H1 (cell line): ENCODE data around the gene MAP3K10. TPM values are rescaled to one million over a fixed set of nuclear protein-coding genes. Genes with fewer than 3 reads are reported as not detected.
A peak's percentile ranks its signal among the peaks of the same experiment; 100 is the strongest.

Experiments
- CTCF ChIA-PET: fragments of 300-600 bp; sonication (Branson Sonifier 250); formaldehyde crosslinking; loops from one replicate; lab custom pipeline; 2021; ENCODE audit not compliant: partially characterized antibody; lab: Charles Lee
- POLR2A ChIA-PET: fragments of 300-600 bp; sonication (Branson Sonifier 250); formaldehyde crosslinking; loops from one replicate; lab custom pipeline; 2021; ENCODE audit warnings: inconsistent platforms; ENCODE audit not compliant: partially characterized antibody; lab: Charles Lee
- DNase-seq, 2 experiments: peaks; one replicate each; pipeline versions ENCODE4 v3.0.0 to v3.0.0-alpha.2; 2010 to 2022; ENCODE audit warnings: low spot score in 2 of 2, low read depth in 1 of 2, mixed read lengths in 1 of 2
- FAIRE-seq: peaks from 2 replicates; lab custom pipeline; 2011; peaks lifted over from hg19 to GRCh38; lab: Jason Lieb, UNC
- H2AFZ ChIP-seq: 2 replicates; pipeline ENCODE4 v1.8.1; 2012; ENCODE audit warnings: low read length, inconsistent platforms
- H2AK5ac ChIP-seq: 2 replicates; pipeline ENCODE4 v1.6.1; 2013; ENCODE audit warnings: low read depth, low read length
- H2BK120ac ChIP-seq: replicated peaks from 2 replicates; pipeline ENCODE3; 2013; ENCODE audit warnings: low read depth, low read length, inconsistent platforms
- H2BK12ac ChIP-seq: 2 replicates; pipeline ENCODE4 v1.6.1; 2013; ENCODE audit warnings: low read depth, low read length
- H2BK15ac ChIP-seq: 2 replicates; pipeline ENCODE4 v1.6.1; 2013; ENCODE audit warnings: low read length
- H2BK20ac ChIP-seq: 2 replicates; pipeline ENCODE4 v1.6.1; 2013; ENCODE audit warnings: low read length
- H2BK5ac ChIP-seq: 2 replicates; pipeline ENCODE4 v1.6.1; 2013; ENCODE audit warnings: low read depth, low read length
- H3K14ac ChIP-seq: 2 replicates; pipeline ENCODE4 v1.6.1; 2013; ENCODE audit warnings: inconsistent platforms; ENCODE audit not compliant: insufficient read length
- H3K18ac ChIP-seq: 2 replicates; pipeline ENCODE4 v1.6.1; 2013; ENCODE audit warnings: low read length; ENCODE audit errors: extremely low read depth
- H3K23ac ChIP-seq: 2 replicates; pipeline ENCODE4 v1.6.1; 2013; ENCODE audit warnings: inconsistent platforms; ENCODE audit not compliant: insufficient read length
- H3K23me2 ChIP-seq: 2 replicates; pipeline ENCODE4 v1.6.1; 2013; ENCODE audit warnings: low read depth, low read length
- H3K27ac ChIP-seq: 2 replicates; pipeline ENCODE4 v1.6.1; 2011; ENCODE audit warnings: low read depth, low read length, inconsistent platforms
- H3K27me3 ChIP-seq, 4 experiments: replicated peaks in 1 of 4; 1 replicate in 1 of 4; 2 replicates in 3 of 4; pipeline versions ENCODE4 v1.6.1 to v1.8.1; 2011 to 2013; ENCODE audit warnings: low read length in 3 of 4, mild to moderate bottlenecking in 3 of 4, inconsistent platforms in 2 of 4, mixed read lengths in 2 of 4, moderate library complexity in 1 of 4; ENCODE audit not compliant: control insufficient read depth in 3 of 4, insufficient read depth in 3 of 4; ENCODE audit errors: extremely low read depth in 1 of 4
- H3K36me3 ChIP-seq, 4 experiments: 2 replicates each; pipeline versions ENCODE4 v1.6.1 to v1.8.1; 2011 to 2013; ENCODE audit warnings: mild to moderate bottlenecking in 4 of 4, low read length in 3 of 4, moderate library complexity in 2 of 4, control low read depth in 1 of 4, inconsistent platforms in 1 of 4; ENCODE audit not compliant: insufficient read depth in 4 of 4, control insufficient read depth in 2 of 4
- H3K4ac ChIP-seq: replicated peaks from 2 replicates; pipeline ENCODE3; 2013; ENCODE audit warnings: low read length, low read depth, mixed read lengths, inconsistent platforms; ENCODE audit not compliant: insufficient read length
- H3K4me1 ChIP-seq, 4 experiments: replicated peaks in 1 of 4; 1 replicate in 1 of 4; 2 replicates in 3 of 4; pipeline versions ENCODE4 v1.6.1 to v1.8.1; 2011 to 2013; ENCODE audit warnings: low read length in 3 of 4, inconsistent platforms in 2 of 4, mixed read lengths in 1 of 4; ENCODE audit not compliant: insufficient read depth in 4 of 4, control insufficient read depth in 3 of 4
- H3K4me2 ChIP-seq, 2 experiments: 2 replicates each; pipeline versions ENCODE4 v1.6.1 to v1.8.1; 2011 to 2013; ENCODE audit warnings: low read depth in 2 of 2, low read length in 2 of 2, control low read depth in 1 of 2, inconsistent platforms in 1 of 2, mild to moderate bottlenecking in 1 of 2; ENCODE audit not compliant: insufficient read depth in 1 of 2
- H3K4me3 ChIP-seq, 4 experiments: fragments of 200-600, 300-600 bp in 1 of 4; sonication (generic), shearing (Covaris generic), sonication (Bioruptor Twin) in 1 of 4; 2 replicates each; pipeline versions ENCODE4 v1.5.1 to v1.8.1; 2011 to 2016; ENCODE audit warnings: low read length in 4 of 4, low read depth in 3 of 4, control low read depth in 2 of 4, inconsistent platforms in 2 of 4, mild to moderate bottlenecking in 2 of 4, mixed read lengths in 1 of 4, moderate library complexity in 1 of 4; ENCODE audit not compliant: insufficient read depth in 2 of 4; ENCODE audit errors: extremely low read depth in 1 of 4
- H3K56ac ChIP-seq: replicated peaks from 2 replicates; pipeline ENCODE3; 2013; ENCODE audit warnings: low read depth, mild to moderate bottlenecking, mixed read lengths, low read length, inconsistent platforms; ENCODE audit not compliant: insufficient read length
- H3K79me1 ChIP-seq: 2 replicates; pipeline ENCODE4 v1.6.1; 2013; ENCODE audit warnings: low read depth, low read length, control low read depth
- H3K79me2 ChIP-seq, 2 experiments: 2 replicates each; pipeline versions ENCODE4 v1.6.1 to v1.8.1; 2012 to 2013; ENCODE audit warnings: low read length in 2 of 2, mild to moderate bottlenecking in 2 of 2, inconsistent platforms in 1 of 2; ENCODE audit not compliant: insufficient read depth in 2 of 2, control insufficient read depth in 1 of 2
- H3K9ac ChIP-seq, 4 experiments: replicated peaks in 1 of 4; 1 replicate in 1 of 4; 2 replicates in 3 of 4; pipeline versions ENCODE4 v1.6.1 to v1.8.1; 2011 to 2013; ENCODE audit warnings: low read depth in 3 of 4, low read length in 3 of 4, control low read depth in 2 of 4, mild to moderate bottlenecking in 2 of 4, moderate library complexity in 2 of 4, inconsistent platforms in 1 of 4; ENCODE audit errors: extremely low read depth in 1 of 4
- H3K9me3 ChIP-seq, 2 experiments: 2 replicates each; pipeline versions ENCODE4 v1.6.1 to v1.8.1; 2012 to 2013; ENCODE audit warnings: mild to moderate bottlenecking in 2 of 2, moderate library complexity in 2 of 2, control low read depth in 1 of 2, inconsistent platforms in 1 of 2, low read depth in 1 of 2, low read length in 1 of 2, mixed read lengths in 1 of 2; ENCODE audit not compliant: insufficient read depth in 2 of 2
- H4K20me1 ChIP-seq, 2 experiments: replicated peaks in 1 of 2; 2 replicates each; pipeline versions ENCODE3 to v1.8.1; 2011 to 2013; ENCODE audit warnings: inconsistent platforms in 2 of 2, low read length in 2 of 2, mild to moderate bottlenecking in 1 of 2; ENCODE audit not compliant: insufficient read depth in 2 of 2, control insufficient read depth in 1 of 2
- H4K5ac ChIP-seq: 2 replicates; pipeline ENCODE4 v1.6.1; 2013; ENCODE audit warnings: low read length, low read depth, mixed read lengths, inconsistent platforms; ENCODE audit not compliant: insufficient read length
- H4K8ac ChIP-seq: 2 replicates; pipeline ENCODE4 v1.8.0; 2013; ENCODE audit warnings: mild to moderate bottlenecking, moderate library complexity, low read length, inconsistent platforms; ENCODE audit not compliant: insufficient read depth; ENCODE audit errors: extremely low read depth
- H4K91ac ChIP-seq: replicated peaks from 2 replicates; pipeline ENCODE3; 2013; ENCODE audit warnings: low read length, mixed read lengths, inconsistent platforms; ENCODE audit not compliant: insufficient read length
- ASH2L ChIP-seq: fragments of 200-600, 300-600 bp; sonication (generic); IDR thresholded peaks from one replicate; pipeline ENCODE4 v1.7.1; 2017; ENCODE audit warnings: low read length
- CEBPB ChIP-seq: IDR thresholded peaks from 2 replicates; pipeline ENCODE4 v1.6.1; 2012; ENCODE audit warnings: low read depth, low read length
- HDAC6 ChIP-seq: IDR thresholded peaks from one replicate; pipeline ENCODE4 v1.7.1; 2012; ENCODE audit warnings: low read depth, mild to moderate bottlenecking, inconsistent platforms, low read length, moderate library complexity
- RBBP5 ChIP-seq: IDR thresholded peaks from 2 replicates; pipeline ENCODE4 v1.7.1; 2012; ENCODE audit warnings: low read depth, mild to moderate bottlenecking, inconsistent platforms, low read length, moderate library complexity, borderline replicate concordance
- SIN3A ChIP-seq, 2 experiments: IDR thresholded peaks in 1 of 2; conservative IDR thresholded peaks in 1 of 2; 2 replicates each; pipeline ENCODE4 v1.6.1; 2011 to 2012; ENCODE audit warnings: low read length in 2 of 2, improper control_type of control experiment in 1 of 2, low read depth in 1 of 2, mild to moderate bottlenecking in 1 of 2
- SP1 ChIP-seq: IDR thresholded peaks from 2 replicates; pipeline ENCODE4 v1.6.1; 2011; ENCODE audit warnings: low read depth, low read length
- TCF12 ChIP-seq: IDR thresholded peaks from 2 replicates; pipeline ENCODE4 v1.6.1; 2011; ENCODE audit warnings: low read depth, mild to moderate bottlenecking, low read length
- TEAD4 ChIP-seq: IDR thresholded peaks from 2 replicates; pipeline ENCODE4 v1.6.1; 2012; ENCODE audit warnings: low read depth, low read length, inconsistent platforms, mixed read lengths
- WGBS, 2 experiments: shearing (Covaris generic) in 1 of 2; methylation state at CpG; one replicate each; pipeline versions ENCODE4 v1.1.6 to v1.1.7; 2013 to 2015; ENCODE audit warnings: low lambda C conversion rate in 2 of 2, mixed read lengths in 2 of 2, inconsistent platforms in 1 of 2, low coverage in 1 of 2, missing lambda C conversion rate in 1 of 2; ENCODE audit not compliant: insufficient replicate concordance in 2 of 2, insufficient coverage in 1 of 2, insufficient read length in 1 of 2; ENCODE audit errors: extremely low coverage in 1 of 2, missing lambda C conversion rate in 1 of 2; 5-methylcytosine and 5-hydroxymethylcytosine counted together
- polyA plus RNA-seq, 7 experiments: library from polyadenylated mRNA; depleted of rRNA in 3 of 7; stranded (reverse) in 5 of 7; unstranded in 2 of 7; fragments of >200 nt in 5 of 7; fragments of 200-250 nt in 2 of 7; gene quantifications; 1 replicate in 5 of 7; 2 replicates in 1 of 7; 4 replicates in 1 of 7; pipeline versions ENCODE4 v1.2.1 to v1.2.3, GENCODE V29; 2011 to 2013; ENCODE audit warnings: missing spikeins in 2 of 7, mixed read lengths in 2 of 7
- total RNA-seq: library from RNA; stranded (reverse); fragmentation: NEBNext Ultra II Directional; extraction: Animal tissue kit (Norgen Biotek cat#: 25700); gene quantifications from 2 replicates; pipeline ENCODE4 v1.2.1, GENCODE V29; 2021

MAP3K10 gene
- total and polyA plus RNA-seq, 2 of the 8 experiments (the other 6 are each of a cell fraction or from before 2014, with no cell fraction given): 4.9 to 15.9 TPM

- FAIRE-seq: no peak
- CTCF ChIA-PET: interaction anchor here (0.7 to 2.1 kb wide), 9 partner anchors 9 to 85 kb away, joined by 3 to 6 read pairs (median 4); partner anchors contain the start of genes AKT2 and TTC9B
- Histone ChIP-seq H2BK15ac (no peak overlapping the region), H3K18ac (no peak overlapping the region), H3K9me3 (no peaks in the 10 kb centered on the region), H2AFZ (no peak overlapping the region), H3K9ac (no peak overlapping the region; a peak in 1 of 7 replicates), H2BK5ac (no peak overlapping the region), H3K27ac (0 out of 2 replicates have a peak overlapping the region, but pooled peaks have one; percentile 6), H3K36me3 (peaks cover 7 to 27% (median 13%) of the 10 kb centered on the region in 4 experiments; a peak in 5 of 8 replicates), H3K4me3 (peak overlapping the region in 1 of 4 experiments; percentile 27; a peak in 2 of 8 replicates), H3K14ac (no peak overlapping the region), H3K4me2 (peak overlapping the region; percentile 60), H3K23ac (no peak overlapping the region), H3K56ac (no peak overlapping the region), H3K79me1 (no peaks in the 10 kb centered on the region; the same call in 1 of the 2 replicates), H4K91ac (no peak overlapping the region), H4K8ac (no peak overlapping the region), H2AK5ac (no peak overlapping the region), H3K27me3 (no peaks in the 10 kb centered on the region), H3K23me2 (no peaks in the 10 kb centered on the region; the same call in 1 of the 2 replicates), H3K79me2 (peaks cover 0 to 6% of the 10 kb centered on the region in 2 experiments; a peak in 1 of 4 replicates), H2BK20ac (no peak overlapping the region), H3K4me1 (peaks cover 0 to 6% (median 4%) of the 10 kb centered on the region in 4 experiments; a peak in 6 of 7 replicates), H3K4ac (no peak overlapping the region), H2BK120ac (no peak overlapping the region), H4K5ac (no peak overlapping the region), H4K20me1 (peaks cover 0 to 12% of the 10 kb centered on the region in 2 experiments), H2BK12ac (no peak overlapping the region)
- TF ChIP-seq CEBPB (no peak), SP1 (peak; percentile 63; the same call in 1 of the 2 replicates), TCF12 (no peak), SIN3A (conservative IDR thresholded peaks at IDR 0.05 in 1 of 2, IDR thresholded peaks at IDR 0.05 in 1 of 2; ENCODE audit: low read depth in 1 of 2, low read length in 2 of 2) (0 out of 4 replicates have a peak, but pooled peaks of 1 of the 2 experiments have one; percentile 35), TEAD4 (peak; percentile 75), ASH2L (peak; percentile 5), RBBP5 (peak; percentile 57; the same call in 1 of the 2 replicates), HDAC6 (no peak)
- DNase-seq: no peak
- 56% methylated on average over 7 of the region's 7 CpGs; no CpG with 5 or more reads in 1 of the 2 experiments for WGBS, 2 experiments
- POLR2A ChIA-PET: interaction anchor here (1.1 to 1.8 kb wide), 4 partner anchors 15 to 31 kb away, joined by 3 to 8 read pairs (median 5); no protein-coding TSS in a partner anchor
Observed at GRCh38 chr19:40252395-40252794, 61.2 kb downstream of the MAP3K10 start.
